ENCODE data around the gene ACSL5.
A peak's percentile ranks its signal among the peaks of the same experiment; 100 is the strongest.
"Not testable (repeated sequence)": the region's sequence is repeated elsewhere in the genome, so short reads cannot be mapped to it uniquely, and the experiment has no call there.

Gene ACSL5

DNA sequence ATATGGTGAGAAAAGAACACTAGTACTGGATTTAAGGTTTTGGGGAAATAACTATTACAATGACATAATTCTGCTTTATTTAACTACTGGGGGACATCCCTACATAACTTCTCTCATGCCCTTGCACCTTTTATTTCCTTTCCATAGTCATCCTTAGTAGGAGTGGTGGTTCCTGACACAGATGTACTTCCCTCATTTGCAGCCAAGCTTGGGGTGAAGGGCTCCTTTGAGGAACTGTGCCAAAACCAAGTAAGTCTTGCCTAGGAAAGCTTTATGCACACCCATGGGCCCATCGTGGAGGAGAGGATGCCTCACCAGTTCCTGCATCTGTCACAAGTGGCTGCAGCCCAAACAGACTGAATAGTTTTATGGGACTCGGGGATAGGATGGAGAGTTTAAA, 52.2 kb downstream of the ACSL5 start:
- DNase-seq = no peak

DNA sequence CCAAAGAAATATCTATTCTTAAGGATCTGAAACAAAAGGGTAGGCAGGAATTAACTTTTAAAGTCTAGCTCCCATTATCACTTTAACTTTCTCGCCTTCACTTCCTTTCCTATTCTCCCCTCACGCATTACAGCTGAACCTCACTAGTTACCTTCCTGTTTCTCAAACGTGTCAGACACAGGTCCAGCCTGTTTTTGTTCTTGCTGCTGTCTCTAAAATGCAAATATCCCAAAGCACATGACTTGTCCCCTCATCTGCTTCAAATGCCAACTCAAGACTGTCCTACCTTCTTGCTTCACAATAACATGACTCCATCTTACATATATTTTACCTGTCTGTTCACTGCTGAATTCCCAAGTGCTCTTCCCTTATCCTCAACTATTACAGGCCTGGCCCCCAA, 55.2 kb downstream of the ACSL5 start:
- DNase-seq = no peak

DNA sequence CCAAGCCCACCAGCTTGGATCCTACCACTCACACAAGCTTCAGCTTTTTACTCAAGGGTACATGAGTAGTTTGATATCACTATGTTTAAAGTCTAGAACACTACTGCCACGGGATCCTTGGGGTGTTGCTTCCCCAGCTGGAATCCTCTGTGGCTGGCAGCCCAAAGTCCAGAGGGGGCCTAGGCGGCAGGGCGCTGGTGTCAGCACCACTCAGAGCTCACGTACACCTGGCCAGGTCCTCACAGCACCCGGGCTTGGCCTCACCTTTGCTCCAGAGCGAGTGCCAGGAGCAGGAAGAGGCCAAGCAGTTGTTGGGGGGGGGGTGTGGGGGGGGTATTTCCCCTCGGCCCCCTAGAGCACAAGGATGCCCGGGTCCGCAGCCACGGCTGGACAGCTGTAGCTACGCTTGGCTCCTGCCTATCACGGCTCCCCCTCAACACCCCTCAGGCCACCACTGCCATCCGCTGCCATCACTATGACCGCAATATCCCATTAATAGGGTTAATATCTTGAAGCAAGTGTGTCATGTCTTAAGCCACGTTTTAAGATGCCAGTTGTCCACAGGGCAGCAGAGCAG, 55.8 kb downstream of the ACSL5 start:
- no peak for DNase-seq

DNA sequence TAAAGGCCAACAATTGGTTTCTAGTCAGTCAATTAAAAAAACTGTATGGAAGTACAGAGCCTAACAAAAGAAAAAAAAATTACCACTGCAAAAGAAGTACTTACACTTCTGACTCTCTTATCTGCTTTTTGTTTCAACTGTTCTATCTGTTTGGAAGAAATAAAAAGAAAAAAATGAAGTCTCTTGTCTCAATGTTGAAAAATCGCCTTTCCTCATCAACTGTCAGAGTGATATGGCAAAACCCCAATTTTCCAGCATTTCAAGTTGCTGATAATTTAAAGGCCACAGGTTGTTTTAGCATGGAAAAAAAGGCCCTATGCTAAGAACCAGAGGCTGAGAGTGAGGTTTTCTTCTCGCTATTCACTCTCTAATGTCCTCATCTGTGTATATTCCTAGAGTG, 59.2 kb downstream of the ACSL5 start:
- DNase-seq = no peak

DNA sequence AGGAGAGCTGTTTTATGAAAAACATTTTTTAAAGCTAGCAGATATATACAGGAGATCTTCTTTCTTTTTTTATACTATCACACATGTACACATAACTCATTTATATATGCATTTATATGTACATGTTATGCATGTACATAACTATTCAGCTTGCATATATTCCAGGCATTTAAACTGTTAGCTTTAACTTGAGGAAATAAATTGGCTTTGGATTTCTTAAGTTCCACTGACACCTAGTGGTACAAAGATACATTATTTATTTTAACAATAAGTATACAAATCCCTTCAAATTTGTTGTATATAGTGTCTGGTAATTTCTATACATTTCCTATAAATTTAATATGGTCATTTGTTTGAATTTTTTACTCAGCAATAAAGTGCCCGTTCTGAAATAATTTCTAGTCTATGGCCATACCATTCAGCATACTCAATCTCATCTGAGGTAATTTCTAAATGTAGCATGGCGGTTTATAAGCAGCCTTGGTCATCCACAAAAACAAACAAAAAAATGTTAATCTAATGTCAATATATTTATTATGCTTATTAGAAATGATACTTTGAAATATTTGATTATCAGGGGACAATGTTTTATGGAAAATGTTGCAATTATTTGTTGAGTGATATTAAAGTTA, 61.2 kb downstream of the ACSL5 start:
- DNase-seq = peak; percentile 5

DNA sequence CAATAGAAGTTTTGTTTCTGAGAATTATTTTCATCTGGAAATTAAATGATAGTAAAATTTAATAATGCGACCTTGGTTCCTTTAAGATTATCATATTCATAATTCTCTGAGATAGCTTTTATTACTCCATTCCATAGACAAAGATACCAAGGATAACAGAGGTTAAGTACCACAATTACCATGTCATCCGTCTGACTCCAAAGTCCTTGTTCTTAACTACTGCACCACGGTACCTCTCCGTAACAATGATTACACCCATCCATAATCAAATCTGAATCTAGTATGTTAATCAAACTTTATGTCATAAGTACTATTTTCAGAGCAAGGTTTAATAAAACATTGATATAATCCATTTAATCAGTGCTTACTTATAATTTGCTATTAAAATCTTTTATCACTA, 64.4 kb downstream of the ACSL5 start:
- DNase-seq = no peak

DNA sequence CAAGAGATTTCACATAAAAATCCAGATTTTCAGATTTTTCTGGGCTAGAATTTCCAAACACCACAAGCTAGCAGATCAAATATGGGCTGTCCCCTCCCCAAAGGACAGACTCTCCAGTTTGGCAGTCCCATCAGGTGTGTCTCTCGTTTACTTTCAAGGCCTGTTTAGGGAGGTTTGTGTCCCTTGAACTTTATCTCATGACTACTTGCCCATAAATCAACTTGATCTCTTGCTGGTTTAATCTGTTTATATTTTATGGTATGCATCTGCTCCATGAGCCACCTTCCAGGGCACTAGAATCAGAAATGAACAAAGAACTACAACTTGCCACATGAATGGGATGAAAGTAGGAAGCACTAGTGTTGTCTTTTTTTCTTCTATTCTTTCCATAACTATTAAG, 67.6 kb downstream of the ACSL5 start:
- DNase-seq = no peak

DNA sequence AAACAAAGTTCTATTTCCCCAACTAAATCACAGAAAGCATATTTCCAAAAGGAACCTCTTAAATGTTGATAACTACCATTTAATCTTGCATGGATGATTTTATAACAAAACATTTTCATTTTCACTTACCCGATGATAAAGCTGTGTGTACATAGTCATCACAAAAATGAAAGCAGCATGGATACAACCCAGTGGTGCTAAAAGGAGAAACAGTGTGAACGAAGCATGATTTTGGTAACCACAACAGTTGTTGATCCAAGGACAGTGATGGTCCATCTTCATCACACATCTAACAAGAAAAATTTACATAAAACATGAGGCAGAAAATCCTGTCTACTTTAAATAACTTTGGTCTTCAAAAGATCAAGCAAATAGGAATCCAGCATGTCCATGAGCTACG, 68.1 kb downstream of the ACSL5 start:
- DNase-seq = no peak

DNA sequence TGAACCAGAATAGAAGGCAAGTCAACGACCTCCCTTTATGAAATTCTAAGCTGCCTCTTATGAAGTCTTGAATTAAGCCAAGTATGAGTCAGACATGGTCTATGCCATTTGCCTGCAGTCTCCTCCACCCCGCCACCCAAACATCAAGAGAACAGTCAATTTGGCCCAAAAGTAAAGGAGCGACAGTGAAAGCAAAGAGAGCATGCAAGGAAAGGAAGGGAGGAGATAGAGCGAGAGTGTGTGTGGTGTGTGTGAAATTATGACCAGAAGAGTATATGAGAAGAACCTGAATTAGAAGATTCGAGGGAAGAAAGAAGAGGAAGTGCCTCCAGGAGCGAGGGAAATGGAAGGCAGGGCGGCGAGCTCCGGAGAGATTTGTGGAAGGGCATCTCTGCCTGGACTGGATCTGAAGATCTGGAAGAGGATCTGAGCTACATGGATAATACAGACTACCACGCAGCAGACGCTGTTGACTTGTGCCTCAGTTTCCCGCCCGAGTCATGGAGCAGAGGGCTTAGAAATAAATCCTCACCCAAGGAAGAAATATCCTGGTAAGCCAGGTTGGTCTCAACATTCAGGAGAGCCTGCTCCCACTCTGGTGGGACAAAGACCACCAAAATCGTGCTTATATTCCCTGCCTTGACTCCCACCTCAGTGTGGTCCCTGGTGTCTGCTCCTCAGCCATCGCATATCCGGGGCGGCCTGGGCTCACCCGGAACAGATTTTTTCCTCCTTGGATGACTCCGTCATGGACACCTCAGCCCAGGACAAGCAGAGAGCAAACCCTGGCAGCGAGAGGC, 72.3 kb downstream of the ACSL5 start:
- DNase-seq = peak; percentile 10

DNA sequence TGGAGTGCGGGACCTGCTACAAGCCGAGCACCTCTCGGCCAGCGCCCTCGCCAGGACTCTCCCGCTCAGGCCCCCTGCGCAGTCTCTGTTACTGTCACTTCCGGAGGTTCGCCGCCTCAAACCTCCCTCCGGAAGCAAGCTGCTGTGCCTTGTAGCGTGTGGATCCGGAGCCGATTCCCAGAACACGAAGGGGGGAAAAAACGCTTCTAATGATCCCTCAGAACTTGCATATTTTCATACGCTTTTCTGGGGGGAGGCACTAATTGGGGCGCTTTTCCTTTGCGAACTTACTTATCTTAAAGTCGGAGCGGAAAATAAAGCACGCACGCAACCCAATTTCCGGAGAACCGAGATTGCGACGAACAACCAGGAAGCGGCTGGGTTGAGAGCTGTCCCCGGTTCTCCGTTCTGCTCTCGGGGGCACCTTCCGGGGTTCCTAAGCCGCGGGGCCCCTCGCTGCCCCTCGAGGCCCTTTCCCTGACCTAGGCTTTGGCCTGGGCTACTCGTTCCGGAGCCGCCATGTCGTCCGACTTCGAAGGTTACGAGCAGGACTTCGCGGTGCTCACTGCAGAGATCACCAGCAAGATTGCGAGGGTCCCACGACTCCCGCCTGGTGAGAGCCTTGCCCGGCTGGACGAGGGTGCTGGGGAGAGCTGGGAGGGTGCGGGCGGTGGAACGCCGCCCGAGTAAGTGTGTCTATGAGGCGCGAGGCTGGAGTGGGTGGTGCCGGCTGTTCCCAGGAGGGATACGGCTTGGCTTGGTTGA, 73.1 kb downstream of the ACSL5 start, which contains the start of the genes VTI1A and ZDHHC6:
Gene VTI1A (plus strand): TSS at position 361 of the 765 bp plus-strand sequence. CDS start 159 bp downstream, at position 520.
Gene ZDHHC6 (minus strand): TSS at position 60 of the 765 bp plus-strand sequence. CDS start 1,478 bp downstream, outside the sequence.
- DNase-seq = peak; percentile 80

DNA sequence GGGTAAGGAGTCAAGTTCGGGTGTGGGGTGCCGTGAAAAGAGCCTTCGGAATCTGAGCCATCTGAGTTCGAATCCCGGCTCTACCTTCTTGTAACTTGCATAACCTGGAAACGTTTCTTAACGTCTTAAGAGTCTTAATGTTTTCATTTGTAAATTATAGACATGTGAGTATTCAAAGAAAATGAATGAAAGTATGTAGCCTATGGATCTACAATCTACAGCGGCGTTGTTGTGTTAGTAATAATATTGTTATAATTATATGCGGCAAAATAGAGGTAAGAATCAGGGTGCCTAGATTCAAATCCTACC, 73.7 kb downstream of the ACSL5 start:
- no peak for DNase-seq

DNA sequence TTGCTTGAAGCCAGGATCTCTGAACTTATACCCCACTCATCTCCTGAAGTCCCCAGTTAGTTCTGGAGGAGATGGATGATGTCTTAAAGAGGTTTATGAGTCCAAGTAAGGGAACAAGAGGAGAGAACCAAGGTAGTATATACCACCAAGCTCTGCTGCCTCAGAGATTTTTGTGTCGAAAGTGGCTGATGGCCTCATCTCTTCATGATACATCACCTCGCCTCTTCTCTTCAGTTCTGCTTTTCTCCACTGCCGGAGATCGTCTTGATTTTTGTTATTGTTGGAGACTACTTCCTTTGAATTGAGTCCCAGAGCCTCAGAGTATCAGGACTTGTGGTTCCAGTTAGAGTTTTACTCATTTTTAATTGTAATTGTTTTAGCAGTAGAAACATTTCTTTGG, 75.0 kb downstream of the ACSL5 start:
- DNase-seq = no peak

DNA sequence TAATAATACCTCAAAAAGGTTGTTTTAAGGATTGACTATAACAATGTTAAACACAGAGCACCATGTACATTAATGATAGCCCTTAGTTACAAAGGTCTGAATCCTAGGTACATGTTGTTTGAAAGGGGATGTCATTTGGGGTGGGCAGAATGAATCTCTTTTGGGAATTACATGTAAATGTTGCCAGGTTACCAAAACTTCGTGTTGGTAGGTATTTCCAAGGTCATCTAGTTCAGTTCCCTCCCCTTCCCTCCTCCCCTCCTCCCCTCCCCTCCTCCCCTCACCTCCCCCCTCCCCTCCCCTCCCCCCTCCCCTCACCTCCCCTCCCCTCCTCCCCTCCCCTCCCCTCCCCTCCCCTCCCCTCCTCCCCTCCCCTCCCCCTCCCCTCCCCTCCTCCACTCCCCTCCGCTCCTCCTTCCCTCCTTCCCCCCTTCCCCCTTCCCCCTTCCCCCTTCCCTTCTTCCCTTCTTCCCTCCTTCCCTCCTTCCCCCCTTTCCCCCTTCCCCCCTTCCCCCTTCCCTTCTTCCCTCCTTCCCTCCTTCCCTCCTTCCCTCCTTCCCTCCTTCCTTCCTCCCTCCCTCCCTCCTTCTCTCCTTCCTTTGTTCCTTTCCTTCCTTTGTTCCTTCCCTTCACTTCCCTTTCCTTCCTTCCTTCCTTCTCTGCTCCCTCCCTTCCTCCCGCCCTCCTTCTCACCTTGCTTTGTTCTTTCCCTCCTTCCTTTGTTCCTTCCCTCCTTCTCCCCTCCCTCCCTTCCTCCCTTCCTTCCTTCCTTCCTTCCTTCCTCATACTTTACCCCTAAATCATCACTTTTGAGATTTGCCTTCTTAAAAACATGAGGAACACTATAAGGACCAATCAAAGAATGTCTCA, 81.2 kb downstream of the ACSL5 start:
- no peak for DNase-seq

DNA sequence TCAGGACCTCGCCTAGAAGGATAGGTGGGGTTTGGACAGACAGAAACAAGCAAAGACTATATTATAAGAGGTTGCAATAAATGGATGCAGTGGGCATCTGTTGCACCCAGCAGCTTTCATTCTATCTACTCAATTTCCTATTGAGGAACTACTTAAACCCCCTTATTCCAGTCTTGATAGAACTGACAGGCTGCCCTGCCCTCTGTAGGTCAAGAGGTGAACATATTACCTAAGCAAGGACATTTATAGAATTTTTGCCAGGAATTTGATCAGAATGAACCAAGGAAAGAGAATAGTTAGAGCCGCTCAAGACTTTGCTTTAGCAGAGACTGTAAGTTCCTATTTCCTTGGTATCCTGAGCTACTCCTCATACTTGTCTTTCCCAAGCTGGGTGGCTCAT, 82.6 kb downstream of the ACSL5 start:
- DNase-seq = no peak

DNA sequence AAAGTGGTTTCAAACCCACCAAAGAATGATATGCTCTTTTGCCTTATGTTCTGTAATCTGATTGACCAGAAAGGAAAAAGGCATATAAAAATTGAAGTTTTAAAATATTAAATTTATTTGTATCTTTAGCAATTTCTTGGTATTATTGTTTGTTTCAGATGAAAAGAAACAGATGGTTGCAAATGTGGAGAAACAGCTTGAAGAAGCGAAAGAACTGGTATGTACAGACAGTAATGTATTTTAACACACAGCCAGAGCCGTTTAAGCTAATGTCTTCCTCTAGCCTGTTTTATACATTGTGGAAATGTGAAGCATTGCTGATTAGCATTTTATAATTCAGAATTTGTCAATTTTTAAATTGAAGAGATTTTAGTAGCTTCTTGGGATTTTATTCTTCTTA, 86.5 kb downstream of the ACSL5 start:
- DNase-seq = no peak

DNA sequence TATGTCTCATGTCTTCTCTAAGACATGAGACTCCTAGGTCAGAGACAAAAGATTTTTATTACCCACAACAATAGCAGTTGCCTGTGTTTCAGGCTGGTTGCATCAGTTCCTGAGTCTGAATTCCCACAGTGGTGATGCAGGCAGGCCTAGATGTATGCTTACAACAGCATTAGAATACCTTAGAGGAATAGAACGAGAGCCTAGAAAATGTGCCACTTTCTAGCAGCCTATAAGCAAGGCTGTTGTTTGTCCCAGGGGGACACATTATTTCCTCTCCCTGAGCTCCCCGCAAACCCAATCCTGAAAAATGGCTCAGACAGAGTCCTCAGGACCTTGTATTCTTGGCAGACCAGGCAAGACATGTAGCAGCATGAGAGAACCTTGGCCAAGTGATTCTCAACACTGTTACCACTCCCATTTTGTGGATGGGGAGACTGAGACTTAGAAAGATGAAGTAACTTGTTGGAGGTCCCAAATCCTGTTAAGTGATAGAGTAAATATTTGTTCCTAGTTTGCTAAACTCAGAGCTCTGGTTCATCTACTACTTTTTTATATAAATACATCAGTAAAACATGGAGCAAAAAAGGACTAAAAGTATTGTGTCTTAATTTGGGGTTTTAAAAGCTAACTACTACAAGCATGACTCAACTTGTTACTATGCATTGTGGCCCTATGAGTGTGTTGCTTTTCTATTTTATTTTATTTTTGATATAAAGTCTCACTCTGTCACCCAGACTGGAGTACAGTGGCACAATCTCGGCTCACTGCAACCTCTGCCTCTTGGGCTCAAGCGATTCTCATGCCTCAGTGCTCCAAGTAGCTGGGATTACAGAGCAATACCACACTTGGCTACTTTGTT, 87.3 kb downstream of the ACSL5 start:
- no peak for DNase-seq

DNA sequence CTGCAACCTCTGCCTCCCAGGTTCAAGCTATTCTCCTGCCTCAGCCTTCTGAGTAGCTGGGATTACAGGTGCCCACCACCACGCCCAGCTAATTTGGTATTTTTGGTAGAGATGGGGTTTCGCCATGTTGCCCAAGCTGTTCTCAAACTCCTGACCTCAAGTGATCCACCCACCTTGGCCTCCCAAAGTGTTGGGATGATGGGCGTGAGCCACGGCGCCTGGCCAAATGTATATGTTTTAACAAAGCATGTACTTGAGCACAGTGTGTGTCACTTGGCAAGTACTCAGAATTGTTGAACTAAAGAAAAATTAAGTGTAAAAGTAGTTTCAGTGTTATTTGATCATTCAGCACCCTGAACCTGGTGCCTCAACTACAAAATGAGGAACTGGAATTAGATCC, 90.2 kb downstream of the ACSL5 start:
- not testable (repeated sequence) for DNase-seq

DNA sequence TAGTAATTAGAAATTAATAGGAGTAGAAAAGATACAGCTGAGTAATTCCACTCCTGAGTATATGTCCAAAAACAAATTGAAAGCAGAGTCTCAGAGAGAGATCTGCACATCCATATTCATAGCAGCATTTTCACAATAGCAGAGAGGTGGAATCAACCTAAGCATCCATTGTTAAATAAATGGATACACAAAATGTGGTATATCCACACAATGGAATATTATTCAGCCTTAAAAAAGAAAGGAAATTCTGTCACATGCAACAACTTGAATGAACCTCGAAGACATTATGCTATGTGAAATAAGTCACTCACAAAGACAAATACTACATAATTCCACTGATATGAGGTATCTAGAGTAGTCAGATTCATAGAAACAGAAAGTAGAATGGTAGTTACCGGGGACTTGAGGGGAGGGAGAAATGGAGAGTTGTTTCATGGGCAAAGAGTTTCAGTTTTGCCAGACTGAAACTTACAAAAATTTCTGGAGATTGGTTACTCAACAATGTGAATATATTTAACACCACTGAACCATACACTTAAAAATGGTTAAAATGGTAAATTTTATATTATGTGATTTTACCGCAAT, 91.5 kb downstream of the ACSL5 start:
- no peak for DNase-seq

DNA sequence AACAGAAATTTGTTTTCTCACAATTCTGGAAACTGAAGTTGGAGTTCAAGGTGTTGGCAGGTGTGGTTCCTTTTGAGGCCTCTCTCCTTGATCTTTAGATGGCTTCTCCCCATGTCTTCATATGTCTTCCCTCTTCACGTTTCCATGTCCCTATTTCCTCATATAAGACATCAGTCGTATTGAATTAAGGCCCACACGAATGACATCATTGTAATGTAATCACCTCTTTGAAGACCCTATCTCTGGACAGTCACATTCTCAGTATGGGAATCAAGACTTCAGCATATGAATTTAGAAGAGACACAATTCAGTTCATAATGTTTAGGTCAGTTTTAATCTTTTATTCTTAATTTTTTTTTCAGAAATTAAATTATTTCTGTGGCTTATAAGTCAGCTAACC, 92.9 kb downstream of the ACSL5 start:
- no peak for DNase-seq

DNA sequence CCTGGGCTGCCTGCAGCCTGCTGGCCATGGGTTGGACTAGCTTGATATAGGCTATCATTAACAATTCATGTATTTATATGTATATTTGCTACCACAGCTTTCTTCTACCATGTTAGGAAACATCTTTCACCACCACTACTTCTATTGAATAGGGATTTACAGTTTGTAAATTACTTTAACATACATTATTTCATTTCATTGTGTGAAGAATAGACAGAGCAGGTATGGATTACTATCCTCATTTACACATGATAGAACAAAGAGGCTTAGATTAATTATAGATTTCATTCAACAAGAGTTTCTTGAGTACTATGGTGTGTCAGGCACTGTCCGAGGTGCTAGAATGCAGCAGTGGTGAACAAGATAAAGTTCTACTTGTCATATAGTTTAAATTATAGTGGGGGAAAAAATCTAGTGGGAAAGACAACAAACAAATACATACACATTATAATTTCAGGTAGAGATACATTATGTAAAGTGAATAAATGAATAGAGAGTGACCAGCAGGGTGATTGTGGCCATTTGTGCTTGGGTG, 93.7 kb downstream of the ACSL5 start:
- DNase-seq = no peak

Measured in KG1 (cell line).